Mesenchymal stem cell (in vitro differentiated cells and primary cell): Measurements from ENCODE around the gene ARHGEF40.

Experiments used
- DNase-seq: peaks from one replicate; pipeline ENCODE4 v3.0.0-alpha.2; 2013
- H2AFZ ChIP-seq: one replicate; pipeline ENCODE4 v1.6.1; 2013; ENCODE audit warnings: low read depth, mild to moderate bottlenecking, control low read depth, inconsistent platforms, low read length, moderate library complexity
- H2AK5ac ChIP-seq: 2 replicates; pipeline ENCODE4 v1.6.1; 2013; ENCODE audit warnings: low read length, moderate library complexity, mild to moderate bottlenecking, inconsistent platforms; ENCODE audit not compliant: severe bottlenecking
- H2BK120ac ChIP-seq: one replicate; pipeline ENCODE4 v1.6.1; 2013; ENCODE audit warnings: low read depth, mild to moderate bottlenecking, inconsistent platforms, low read length, moderate library complexity
- H2BK12ac ChIP-seq, 2 experiments: one replicate each; pipeline ENCODE4 v1.6.1; 2013; ENCODE audit warnings: inconsistent platforms in 2 of 2, low read length in 2 of 2, mild to moderate bottlenecking in 2 of 2, moderate library complexity in 2 of 2, control low read depth in 1 of 2
- H2BK15ac ChIP-seq: one replicate; pipeline ENCODE4 v1.6.1; 2013; ENCODE audit warnings: mild to moderate bottlenecking, low read depth, inconsistent platforms; ENCODE audit not compliant: poor library complexity, severe bottlenecking
- H2BK5ac ChIP-seq: 2 replicates; pipeline ENCODE4 v1.6.1; 2013; ENCODE audit warnings: low read depth, mild to moderate bottlenecking, low read length, control low read depth, inconsistent platforms; ENCODE audit not compliant: poor library complexity, severe bottlenecking
- H3K14ac ChIP-seq, 2 experiments: one replicate each; pipeline ENCODE4 v1.6.1; 2013; ENCODE audit warnings: inconsistent platforms in 2 of 2, low read length in 2 of 2, control low read depth in 1 of 2, mild to moderate bottlenecking in 1 of 2, moderate library complexity in 1 of 2
- H3K18ac ChIP-seq, 2 experiments: one replicate each; pipeline ENCODE4 v1.6.1; 2013; ENCODE audit warnings: inconsistent platforms in 2 of 2, low read length in 2 of 2, control low read depth in 1 of 2, low read depth in 1 of 2, mild to moderate bottlenecking in 1 of 2
- H3K23ac ChIP-seq, 2 experiments: one replicate each; pipeline ENCODE4 v1.6.1; 2013; ENCODE audit warnings: inconsistent platforms in 2 of 2, low read length in 2 of 2, mild to moderate bottlenecking in 2 of 2, moderate library complexity in 2 of 2, control low read depth in 1 of 2
- H3K27ac ChIP-seq: 2 replicates; pipeline ENCODE4 v1.5.1; 2013; ENCODE audit warnings: mild to moderate bottlenecking, moderate library complexity, low read length, control low read depth, inconsistent platforms; ENCODE audit not compliant: poor library complexity, severe bottlenecking
- H3K27me3 ChIP-seq, 2 experiments: 2 replicates each; pipeline versions ENCODE4 v1.6.1 to v1.7.0; 2013; ENCODE audit warnings: low read length in 2 of 2, mild to moderate bottlenecking in 2 of 2, moderate library complexity in 2 of 2, control low read depth in 1 of 2, inconsistent platforms in 1 of 2; ENCODE audit not compliant: control insufficient read depth in 1 of 2, insufficient read depth in 1 of 2
- H3K36me3 ChIP-seq, 2 experiments: 2 replicates each; pipeline versions ENCODE4 v1.6.1 to v1.7.0; 2013; ENCODE audit warnings: low read length in 2 of 2, control low read depth in 1 of 2, inconsistent platforms in 1 of 2, low read depth in 1 of 2, mild to moderate bottlenecking in 1 of 2; ENCODE audit not compliant: insufficient read depth in 2 of 2, control insufficient read depth in 1 of 2
- H3K4ac ChIP-seq, 2 experiments: one replicate each; pipeline ENCODE4 v1.6.1; 2013; ENCODE audit warnings: inconsistent platforms in 2 of 2, low read length in 2 of 2, mild to moderate bottlenecking in 2 of 2, moderate library complexity in 2 of 2, control low read depth in 1 of 2, low read depth in 1 of 2
- H3K4me1 ChIP-seq: 2 replicates; pipeline ENCODE4 v1.6.1; 2013; ENCODE audit warnings: low read depth, low read length, control low read depth; ENCODE audit not compliant: control insufficient read depth, insufficient read depth
- H3K4me2 ChIP-seq: 2 replicates; pipeline ENCODE4 v1.6.1; 2013; ENCODE audit warnings: low read length, mild to moderate bottlenecking, inconsistent platforms; ENCODE audit not compliant: poor library complexity, severe bottlenecking
- H3K4me3 ChIP-seq, 2 experiments: 2 replicates each; pipeline versions ENCODE4 v1.5.1 to v1.7.0; 2013; ENCODE audit warnings: low read length in 2 of 2, mild to moderate bottlenecking in 2 of 2, control low read depth in 1 of 2, low read depth in 1 of 2; ENCODE audit not compliant: insufficient read depth in 1 of 2
- H3K79me1 ChIP-seq: replicated peaks from 2 replicates; pipeline ENCODE4 v1.6.1; 2013; ENCODE audit warnings: mild to moderate bottlenecking, control low read depth, low read length, inconsistent platforms; ENCODE audit not compliant: poor library complexity, severe bottlenecking
- H3K9ac ChIP-seq: 2 replicates; pipeline ENCODE4 v1.7.0; 2013; ENCODE audit warnings: mild to moderate bottlenecking, low read length, moderate library complexity
- H3K9me3 ChIP-seq: 2 replicates; pipeline ENCODE4 v1.7.0; 2013; ENCODE audit warnings: mild to moderate bottlenecking, low read length; ENCODE audit not compliant: control insufficient read depth
- H4K8ac ChIP-seq: one replicate; pipeline ENCODE4 v1.6.1; 2013; ENCODE audit warnings: inconsistent platforms, mild to moderate bottlenecking, low read length, moderate library complexity
- H4K91ac ChIP-seq: one replicate; pipeline ENCODE4 v1.6.1; 2013; ENCODE audit warnings: mild to moderate bottlenecking, low read length, inconsistent platforms
- WGBS: methylation state at CpG from one replicate; pipeline ENCODE4 v1.1.7; 2013; ENCODE audit warnings: mixed read lengths; 5-methylcytosine and 5-hydroxymethylcytosine counted together

Gene ARHGEF40

GRCh38 chr14:21023817-21024584 lies 46.1 kb upstream of the ARHGEF40 start:
- Histone ChIP-seq H4K91ac (no peak overlapping the region), H2BK12ac (no peak overlapping the region), H4K8ac (no peak overlapping the region), H3K18ac (no peak overlapping the region), H3K23ac (no peak overlapping the region), H2BK15ac (peak overlapping the region; percentile 40), H2BK5ac (no peak overlapping the region), H2AFZ (no peak overlapping the region), H2BK120ac (no peak overlapping the region), H3K4me3 (peak overlapping the region in 1 of 2 experiments; percentile 69), H3K36me3 (peaks cover 0 to 2% of the 10 kb centered on the region in 2 experiments), H3K14ac (no peak overlapping the region), H3K27ac (no peak overlapping the region), H3K27me3 (peaks cover 53 to 58% of the 10 kb centered on the region in 2 experiments), H3K9ac (no peak overlapping the region), H3K4me1 (peaks cover 15% of the 10 kb centered on the region), H3K4ac (no peak overlapping the region), H3K9me3 (no peaks in the 10 kb centered on the region), H3K79me1 (no peaks in the 10 kb centered on the region), H3K4me2 (peak overlapping the region; percentile 96), H2AK5ac (no peak overlapping the region)
- no peak for DNase-seq
- 54% methylated on average over 12 of the region's 17 CpGs for WGBS

GRCh38 chr14:21024585-21025370 lies 45.3 kb upstream of the ARHGEF40 start, which contains the start of gene NDRG2:
NDRG2 (minus strand) TSS chr14:21025061; CDS start chr14:21023315, 1,746 bp downstream.
- Histone ChIP-seq H2AFZ (peak within 1 kb of the TSS; percentile 43), H2BK120ac (no peak within 1 kb of the TSS), H3K4me3 (peak within 1 kb of the TSS; percentile 62 to 73), H3K79me1 (no peaks in the 10 kb centered on the region), H3K4me2 (peak within 1 kb of the TSS; percentile 96), H3K18ac (peak within 1 kb of the TSS in 1 of 2 experiments; percentile 73), H3K4me1 (peaks cover 15% of the 10 kb centered on the region), H2AK5ac (no peak within 1 kb of the TSS), H4K91ac (peak within 1 kb of the TSS; percentile 28), H3K23ac (peak within 1 kb of the TSS in 1 of 2 experiments; percentile 97), H2BK15ac (peak within 1 kb of the TSS; percentile 62), H3K9me3 (no peaks in the 10 kb centered on the region), H3K4ac (peak within 1 kb of the TSS in 1 of 2 experiments; percentile 30), H3K14ac (peak within 1 kb of the TSS in 1 of 2 experiments; percentile 26), H4K8ac (peak within 1 kb of the TSS; percentile 63), H2BK5ac (no peak within 1 kb of the TSS), H3K27me3 (peaks cover 55 to 63% of the 10 kb centered on the region in 2 experiments), H2BK12ac (peak within 1 kb of the TSS in 1 of 2 experiments; percentile 6), H3K36me3 (peaks cover 0 to 2% of the 10 kb centered on the region in 2 experiments), H3K27ac (no peak within 1 kb of the TSS), H3K9ac (peak within 1 kb of the TSS; percentile 29)
- 2% methylated on average over 47 of the region's 72 CpGs for WGBS
- DNase-seq, result peak; percentile 21

GRCh38 chr14:21025371-21026273 lies 44.5 kb upstream of the ARHGEF40 start:
- Histone ChIP-seq H3K9me3 (no peaks in the 10 kb centered on the region), H3K27ac (no peak overlapping the region), H3K18ac (peak overlapping the region in 1 of 2 experiments; percentile 73), H4K8ac (no peak overlapping the region), H2BK12ac (peak overlapping the region in 1 of 2 experiments; percentile 6), H2BK5ac (no peak overlapping the region), H3K36me3 (peaks cover 0 to 2% of the 10 kb centered on the region in 2 experiments), H4K91ac (no peak overlapping the region), H2BK15ac (peak overlapping the region; percentile 62), H2BK120ac (no peak overlapping the region), H3K79me1 (no peaks in the 10 kb centered on the region), H3K4me2 (peak overlapping the region; percentile 94), H3K4me3 (peak overlapping the region; percentile 62 to 73), H3K27me3 (peaks cover 57 to 61% of the 10 kb centered on the region in 2 experiments), H2AK5ac (no peak overlapping the region), H3K4me1 (peaks cover 15% of the 10 kb centered on the region), H3K23ac (peak overlapping the region in 1 of 2 experiments; percentile 97), H3K4ac (peak overlapping the region in 1 of 2 experiments; percentile 30), H3K14ac (peak overlapping the region in 1 of 2 experiments; percentile 26), H2AFZ (no peak overlapping the region), H3K9ac (no peak overlapping the region)
- no peak for DNase-seq
- whole genome bisulfite sequencing, result 8% methylated on average over 27 of the region's 58 CpGs
